ENCODE results near the gene PLCD1. TPM values are rescaled to one million over a fixed set of nuclear protein-coding genes. Genes with fewer than 3 reads are reported as not detected.
"Not testable (repeated sequence)": the region's sequence is repeated elsewhere in the genome, so short reads cannot be mapped to it uniquely, and the experiment has no call there.

Gene PLCD1
- total RNA-seq, 1 experiment from 2014 or later = 27.1 TPM

- peak overlapping the region; percentile 6 to 78 (median 31); a peak in 3 of 7 replicates for H3K27ac Mint-ChIP-seq
- DNase-seq = no peak
- no peak overlapping the region for H3K27ac ChIP-seq (ENCODE audit: insufficient read length, low read depth, low read length)
These were observed 56.0 kb downstream of the PLCD1 start for GRCh38 chr3:37973246-37974054.

GRCh38 chr3:37972056-37972455, 57.4 kb downstream of the PLCD1 start:
- not testable (repeated sequence) for H3T11ph ChIP-seq (ENCODE audit: low read length); H3K27ac ChIP-seq (ENCODE audit: insufficient read length, low read depth, low read length); H2BK12ac ChIP-seq (ENCODE audit: insufficient read length, low read depth, low read length); H4K8ac ChIP-seq (replicated peaks; ENCODE audit: insufficient read length, low read depth, low read length); H3K23me2 ChIP-seq (ENCODE audit: insufficient read length, low read depth, low read length, poor library complexity, severe bottlenecking); H2BK5ac ChIP-seq (ENCODE audit: insufficient read length, low read length); H3K14ac ChIP-seq (ENCODE audit: insufficient read depth, low read length); H3K27me3 ChIP-seq (ENCODE audit: insufficient read depth, low read length); H2AFZ ChIP-seq (ENCODE audit: low read length); H3K18ac ChIP-seq (ENCODE audit: insufficient read length, low read depth, low read length); H3K4me2 ChIP-seq (ENCODE audit: insufficient read depth, insufficient read length, low read length); H3K27me3 Mint-ChIP-seq (ENCODE audit: low read depth); H3K4me1 ChIP-seq (ENCODE audit: insufficient read depth, low read length); H3K79me1 ChIP-seq (ENCODE audit: insufficient read depth, low read depth, low read length, poor library complexity, severe bottlenecking); H2AK5ac ChIP-seq (ENCODE audit: insufficient read length, low read length); H3K9me3 ChIP-seq (ENCODE audit: control insufficient read depth, low read depth, low read length); H3K9ac ChIP-seq (ENCODE audit: extremely low read depth, insufficient read length, low read length); H3K9me3 Mint-ChIP-seq; H3K4me3 Mint-ChIP-seq; H3K23ac ChIP-seq (ENCODE audit: insufficient read length, low read depth, low read length); H3K27ac Mint-ChIP-seq; H4K5ac ChIP-seq (ENCODE audit: insufficient read length, low read depth, low read length); H2BK20ac ChIP-seq (ENCODE audit: low read depth, low read length, poor library complexity, severe bottlenecking); H2BK120ac ChIP-seq (ENCODE audit: low read depth, low read length, poor library complexity, severe bottlenecking); H4K91ac ChIP-seq (ENCODE audit: insufficient read length, low read depth, low read length); H3K79me2 ChIP-seq (ENCODE audit: insufficient read depth, low read length); H3K4ac ChIP-seq (ENCODE audit: low read depth, low read length); H3K56ac ChIP-seq (ENCODE audit: insufficient read length, low read depth, low read length); H2BK15ac ChIP-seq (ENCODE audit: low read depth, low read length); DNase-seq; H4K20me1 ChIP-seq (ENCODE audit: control insufficient read depth, insufficient read depth, insufficient read length)
- peaks cover 3 to 13% (median 9%) of the 10 kb centered on the region in 3 experiments for H3K36me3 Mint-ChIP-seq (ENCODE audit: insufficient read depth in 1 of 3, low read depth in 3 of 3)
- peaks cover 15 to 21% of the 10 kb centered on the region in 2 experiments for H3K4me1 Mint-ChIP-seq
- no CpG with 5 or more reads among the region's 8 CpGs for WGBS (ENCODE audit: extremely low coverage, insufficient read length, low lambda C conversion rate)

More at GRCh38 chr3:37973246-37974054, 56.0 kb downstream of the PLCD1 start:
- no peak overlapping the region for H4K5ac ChIP-seq (ENCODE audit: insufficient read length, low read depth, low read length)
- H3K56ac ChIP-seq (ENCODE audit: insufficient read length, low read depth, low read length) = no peak overlapping the region
- no peak overlapping the region for H3T11ph ChIP-seq (ENCODE audit: low read length)
- H2AFZ ChIP-seq (ENCODE audit: low read length) = no peak overlapping the region
- H2BK5ac ChIP-seq (ENCODE audit: insufficient read length, low read length) = no peak overlapping the region
- Mint-ChIP-seq H3K27me3 (ENCODE audit: low read depth) (no peaks in the 10 kb centered on the region; the same call in 1 of the 2 replicates), H3K9me3 (no peaks in the 10 kb centered on the region), H3K4me1 (peaks cover 13 to 19% of the 10 kb centered on the region in 2 experiments), H3K4me3 (no peak overlapping the region), H3K36me3 (ENCODE audit: insufficient read depth in 1 of 3, low read depth in 3 of 3) (peaks cover 3 to 10% (median 10%) of the 10 kb centered on the region in 3 experiments)
- no peak overlapping the region for H4K8ac ChIP-seq (replicated peaks; ENCODE audit: insufficient read length, low read depth, low read length)
- H4K20me1 ChIP-seq (ENCODE audit: control insufficient read depth, insufficient read depth, insufficient read length) = no peaks in the 10 kb centered on the region
- no CpG with 5 or more reads among the region's 12 CpGs for WGBS (ENCODE audit: extremely low coverage, insufficient read length, low lambda C conversion rate)
- H3K79me2 ChIP-seq (ENCODE audit: insufficient read depth, low read length) = no peaks in the 10 kb centered on the region
- no peak overlapping the region for H2BK15ac ChIP-seq (ENCODE audit: low read depth, low read length)
- no peak overlapping the region for H3K9ac ChIP-seq (ENCODE audit: extremely low read depth, insufficient read length, low read length)
- H2BK12ac ChIP-seq (ENCODE audit: insufficient read length, low read depth, low read length) = no peak overlapping the region
- H4K91ac ChIP-seq (ENCODE audit: insufficient read length, low read depth, low read length) = no peak overlapping the region
- no peak overlapping the region for H2AK5ac ChIP-seq (ENCODE audit: insufficient read length, low read length)
- H3K18ac ChIP-seq (ENCODE audit: insufficient read length, low read depth, low read length) = no peak overlapping the region
- no peaks in the 10 kb centered on the region for H3K79me1 ChIP-seq (ENCODE audit: insufficient read depth, low read depth, low read length, poor library complexity, severe bottlenecking)
- no peak overlapping the region for H2BK120ac ChIP-seq (ENCODE audit: low read depth, low read length, poor library complexity, severe bottlenecking)
- no peak overlapping the region for H3K14ac ChIP-seq (ENCODE audit: insufficient read depth, low read length)
- no peak for TF ChIP-seq CTCF (conservative IDR thresholded peaks at IDR 0.05)
- H3K23ac ChIP-seq (ENCODE audit: insufficient read length, low read depth, low read length) = no peak overlapping the region
- H2BK20ac ChIP-seq (ENCODE audit: low read depth, low read length, poor library complexity, severe bottlenecking) = no peak overlapping the region
- H3K4ac ChIP-seq (ENCODE audit: low read depth, low read length) = no peak overlapping the region
- no peak overlapping the region for H3K4me2 ChIP-seq (ENCODE audit: insufficient read depth, insufficient read length, low read length)
- H3K4me1 ChIP-seq (ENCODE audit: insufficient read depth, low read length) = no peaks in the 10 kb centered on the region
- H3K9me3 ChIP-seq (ENCODE audit: control insufficient read depth, low read depth, low read length) = no peaks in the 10 kb centered on the region
- no peaks in the 10 kb centered on the region for H3K23me2 ChIP-seq (ENCODE audit: insufficient read length, low read depth, low read length, poor library complexity, severe bottlenecking)
- no peaks in the 10 kb centered on the region for H3K27me3 ChIP-seq (ENCODE audit: insufficient read depth, low read length)

All from H9 (cell line).